PC-3 (cell line): ENCODE results near the gene FAM237A. TPM values are rescaled to one million over a fixed set of nuclear protein-coding genes. Genes with fewer than 3 reads are reported as not detected.

Experiments
- ATAC-seq: fragments of 200-7000 bp; cut with Tn5 transposase; 2 replicates; pipeline ENCODE4 v1.9.1; 2020; ENCODE audit warnings: mild to moderate bottlenecking, moderate library complexity
- BruUV-seq: library from RNA; stranded (reverse); fragments of 400-500 nt; replicated peaks from 2 replicates; lab custom pipeline; 2021; lab: Mats Ljungman, UMichigan
- CTCF ChIA-PET: fragments of 300-600 bp; sonication (Branson Sonifier 250); formaldehyde crosslinking; loops from one replicate; lab custom pipeline; 2022; ENCODE audit warnings: antibody characterized with exemption; lab: Charles Lee
- POLR2A ChIA-PET: fragments of 300-600 bp; sonication (Branson Sonifier 250); formaldehyde crosslinking; loops from one replicate; lab custom pipeline; 2022; ENCODE audit warnings: antibody characterized with exemption; ENCODE audit not compliant: unreplicated experiment; lab: Charles Lee
- DNase-seq: peaks from one replicate; pipeline ENCODE4 v3.0.0-alpha.2; 2015
- H2AFZ ChIP-seq: fragments of 300-600 bp; sonication (generic); 2 replicates; pipeline ENCODE4 v1.6.0; 2016; ENCODE audit warnings: antibody characterized with exemption, low read length
- H3F3A ChIP-seq: fragments of 300-600 bp; sonication (generic); one replicate; pipeline ENCODE4 v1.6.0; 2017; ENCODE audit warnings: antibody characterized with exemption, low read length, control low read depth, mild to moderate bottlenecking; ENCODE audit not compliant: unreplicated experiment
- H3K27ac ChIP-seq: fragments of 300-600 bp; sonication (generic); 2 replicates; pipeline ENCODE4 v1.5.1; 2016; ENCODE audit warnings: mild to moderate bottlenecking, low read length
- H3K27me3 ChIP-seq: fragments of 300-600 bp; sonication (generic); 2 replicates; pipeline ENCODE4 v1.6.1; 2016; ENCODE audit warnings: low read length, mixed read lengths
- H3K36me3 ChIP-seq: fragments of 300-600 bp; sonication (generic); 2 replicates; pipeline ENCODE4 v1.6.1; 2016; ENCODE audit warnings: low read depth, mixed run types, low read length, mixed read lengths
- H3K4me1 ChIP-seq: fragments of 300-600 bp; sonication (generic); 2 replicates; pipeline ENCODE4 v1.5.1; 2016; ENCODE audit warnings: low read length; ENCODE audit not compliant: insufficient read depth
- H3K4me2 ChIP-seq: fragments of 300-600 bp; sonication (generic); 2 replicates; pipeline ENCODE4 v1.6.0; 2016; ENCODE audit warnings: low read length
- H3K4me3 ChIP-seq: fragments of 300-600 bp; sonication (generic); 2 replicates; pipeline ENCODE4 v1.5.1; 2016; ENCODE audit warnings: mild to moderate bottlenecking, low read length, mixed read lengths
- H3K79me2 ChIP-seq: fragments of 300-600 bp; sonication (generic); 2 replicates; pipeline ENCODE4 v1.6.1; 2017; ENCODE audit warnings: low read length, mixed read lengths
- H3K9ac ChIP-seq: fragments of 300-600 bp; sonication (generic); 2 replicates; pipeline ENCODE4 v1.6.0; 2016; ENCODE audit warnings: mild to moderate bottlenecking, low read length
- H3K9me2 ChIP-seq: fragments of 300-600 bp; sonication (generic); replicated peaks from 2 replicates; pipeline ENCODE4 v1.6.1; 2016; ENCODE audit warnings: mixed run types, low read length, mixed read lengths
- H3K9me3 ChIP-seq: fragments of 300-600 bp; sonication (generic); 2 replicates; pipeline ENCODE4 v1.6.1; 2016; ENCODE audit warnings: low read length, mixed read lengths
- H4K20me1 ChIP-seq: fragments of 300-600 bp; sonication (generic); 2 replicates; pipeline ENCODE4 v1.6.1; 2016; ENCODE audit warnings: low read length, mixed read lengths
- CTCF ChIP-seq: fragments of 300-600 bp; sonication (generic); conservative IDR thresholded peaks from 2 replicates; pipeline ENCODE4 v1.5.1; 2017; ENCODE audit warnings: antibody characterized with exemption, low read depth, mild to moderate bottlenecking, low read length
- EZH2 ChIP-seq: fragments of 300-600 bp; sonication (generic); IDR thresholded peaks from one replicate; pipeline ENCODE4 v1.6.1; 2017; ENCODE audit warnings: antibody characterized with exemption, mild to moderate bottlenecking, low read length; ENCODE audit not compliant: unreplicated experiment
- EZH2phosphoT487 ChIP-seq: fragments of 300-600 bp; sonication (generic); IDR thresholded peaks from 2 replicates; pipeline ENCODE4 v1.6.1; 2018; ENCODE audit warnings: mild to moderate bottlenecking, antibody characterized with exemption, low read length, borderline replicate concordance
- intact Hi-C: fragments of 100-400 bp; cut with micrococcal nuclease; formaldehyde crosslinking; loops from 2 replicates; pipeline ENCODE4 v1.9.0; 2023
- total RNA-seq: library from RNA; depleted of rRNA; stranded (reverse); fragments of >200 nt; gene quantifications from 2 replicates; pipeline ENCODE4 v1.2.3, GENCODE V29; 2014

The FAM237A gene
- total RNA-seq, 1 experiment from 2014 or later = not detected

GRCh38 chr2:206611736-206612135, 30.6 kb upstream of the FAM237A start:
- POLR2A ChIA-PET = interaction anchor here (0.6 kb wide), 1 partner anchor 632 kb away, joined by 3 read pairs; no protein-coding TSS in a partner anchor
- peak overlapping the region; percentile 42 for H3K9ac ChIP-seq
- peak overlapping the region; percentile 4; the same call in 1 of the 2 replicates for H2AFZ ChIP-seq
- H3F3A ChIP-seq = peaks cover 6% of the 10 kb centered on the region
- H3K9me3 ChIP-seq = no peaks in the 10 kb centered on the region
- no peaks in the 10 kb centered on the region for H3K27me3 ChIP-seq
- no peaks in the 10 kb centered on the region for H3K36me3 ChIP-seq
- no peaks in the 10 kb centered on the region for H3K79me2 ChIP-seq
- no peaks in the 10 kb centered on the region for H4K20me1 ChIP-seq
- ATAC-seq = peak; percentile 33
- peak overlapping the region; percentile 41 for H3K4me3 ChIP-seq
- intact Hi-C loops = loop anchor here (2.0 to 10.0 kb wide), 2 partner anchors 53 to 553 kb away; partner anchors contain the start of gene KLF7
- CTCF ChIA-PET = no interaction called here
- peak overlapping the region; percentile 79 for H3K4me2 ChIP-seq
- no peaks in the 10 kb centered on the region for H3K9me2 ChIP-seq
- peak; percentile 55 for DNase-seq
- TF ChIP-seq EZH2phosphoT487 = no peak
- no peak for TF ChIP-seq CTCF
- no peak for TF ChIP-seq EZH2
- H3K27ac ChIP-seq = peak overlapping the region; percentile 88
- peaks cover 56% of the 10 kb centered on the region for H3K4me1 ChIP-seq
- BruUV-seq = no TSS peak

GRCh38 chr2:206614811-206615210, 27.5 kb upstream of the FAM237A start:
- peak overlapping the region; percentile 3; the same call in 1 of the 2 replicates for H3K4me3 ChIP-seq
- peaks cover 6% of the 10 kb centered on the region for H3F3A ChIP-seq
- BruUV-seq = no TSS peak
- H3K36me3 ChIP-seq = no peaks in the 10 kb centered on the region
- H3K9ac ChIP-seq = peak overlapping the region; percentile 30; the same call in 1 of the 2 replicates
- no peaks in the 10 kb centered on the region for H4K20me1 ChIP-seq
- intact Hi-C loops = loop anchor here (5.0 to 10.0 kb wide), 2 partner anchors 550 to 897 kb away; partner anchors contain the start of gene KLF7
- CTCF ChIA-PET = no interaction called here
- no peak for TF ChIP-seq CTCF
- no peak for TF ChIP-seq EZH2phosphoT487
- TF ChIP-seq EZH2 = no peak
- H2AFZ ChIP-seq = 0 out of 2 replicates have a peak overlapping the region, but pooled peaks have one; percentile 29
- POLR2A ChIA-PET = no interaction called here
- peak overlapping the region; percentile 58 for H3K4me2 ChIP-seq
- no peaks in the 10 kb centered on the region for H3K27me3 ChIP-seq
- H3K9me3 ChIP-seq = no peaks in the 10 kb centered on the region
- ATAC-seq (peak; percentile 57), DNase-seq (peak; percentile 88)
- peaks cover 73% of the 10 kb centered on the region for H3K4me1 ChIP-seq
- no peaks in the 10 kb centered on the region for H3K79me2 ChIP-seq
- H3K9me2 ChIP-seq = no peaks in the 10 kb centered on the region
- H3K27ac ChIP-seq = peak overlapping the region; percentile 84

DNA sequence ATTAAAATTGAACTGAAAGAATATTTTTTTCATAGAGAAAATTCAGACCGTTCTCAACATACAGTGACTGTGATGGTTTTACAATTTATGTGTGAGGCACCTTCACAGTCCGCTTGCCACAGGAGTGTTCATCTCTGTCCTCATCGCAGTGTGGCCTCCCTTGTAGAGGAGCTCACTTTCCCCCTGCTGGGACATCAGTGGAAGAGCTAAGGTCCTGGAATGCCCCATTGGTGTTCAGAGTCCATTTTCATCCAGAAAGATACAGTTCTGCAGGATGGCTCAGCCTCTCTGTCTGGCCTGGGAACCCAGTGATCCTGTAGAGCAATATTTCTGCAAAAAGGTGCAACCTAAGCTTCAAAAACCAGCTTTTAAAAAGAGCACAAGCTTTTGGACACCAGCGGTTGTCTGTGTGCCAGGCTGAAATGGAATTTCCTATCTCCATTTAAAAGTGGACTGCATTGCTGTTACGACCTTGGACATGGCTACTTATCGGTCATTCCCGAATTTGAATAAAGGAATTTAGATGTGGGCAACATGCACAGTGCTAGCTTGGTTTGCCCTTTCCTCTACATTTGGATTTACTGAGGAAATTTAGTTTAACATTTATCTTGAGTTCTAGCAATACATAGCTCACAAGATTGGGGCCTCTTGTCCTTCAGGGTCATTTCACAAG, 26.7 kb upstream of the FAM237A start:
- BruUV-seq = no TSS peak
- CTCF ChIA-PET = no interaction called here
- no peak for DNase-seq

More for the DNA sequence above, 26.7 kb upstream of the FAM237A start:
- Histone ChIP-seq H4K20me1 (no peaks in the 10 kb centered on the region), H3K4me2 (peak overlapping the region; percentile 58), H2AFZ (no peak overlapping the region), H3K27me3 (no peaks in the 10 kb centered on the region), H3K4me3 (no peak overlapping the region; the same call in 1 of the 2 replicates), H3K9ac (peak overlapping the region; percentile 30; the same call in 1 of the 2 replicates), H3K27ac (peak overlapping the region; percentile 84), H3K79me2 (no peaks in the 10 kb centered on the region), H3K36me3 (no peaks in the 10 kb centered on the region), H3K9me2 (no peaks in the 10 kb centered on the region), H3F3A (peaks cover 6% of the 10 kb centered on the region), H3K9me3 (no peaks in the 10 kb centered on the region), H3K4me1 (peaks cover 67% of the 10 kb centered on the region)
- TF ChIP-seq EZH2phosphoT487 (no peak), EZH2 (no peak), CTCF (no peak; the same call in 1 of the 2 replicates)
- intact Hi-C loops = loop anchor here (5.0 to 10.0 kb wide), 2 partner anchors 549 to 897 kb away; partner anchors contain the start of gene KLF7
- POLR2A ChIA-PET = interaction anchor here (0.5 to 0.6 kb wide), 2 partner anchors 56 to 159 kb away, joined by 3 to 4 read pairs; no protein-coding TSS in a partner anchor
- ATAC-seq = no peak
